Panc1 (cell line): Measurements from ENCODE around the gene SKIC2. TPM values are rescaled to one million over a fixed set of nuclear protein-coding genes. Genes with fewer than 3 reads are reported as not detected.

ENCODE experiments used
- ATAC-seq: fragments of 200-7000 bp; cut with Tn5 transposase; 2 replicates; pipeline ENCODE4 v1.9.1; 2020; ENCODE audit warnings: mild to moderate bottlenecking, moderate library complexity
- BruUV-seq: library from RNA; stranded (reverse); fragments of 400-500 nt; replicated peaks from 2 replicates; lab custom pipeline; 2021; lab: Mats Ljungman, UMichigan
- CTCF ChIA-PET: fragments of 300-600 bp; sonication (Branson Sonifier 250); formaldehyde crosslinking; loops from one replicate; lab custom pipeline; 2022; ENCODE audit warnings: antibody characterized with exemption; lab: Charles Lee
- POLR2A ChIA-PET: fragments of 300-600 bp; sonication (Branson Sonifier 250); formaldehyde crosslinking; loops from one replicate; lab custom pipeline; 2022; ENCODE audit warnings: antibody characterized with exemption; lab: Charles Lee
- DNase-seq: peaks from one replicate; pipeline ENCODE4 v3.0.0-alpha.2; 2010; ENCODE audit warnings: low read depth, low spot score
- H3K27ac ChIP-seq: 2 replicates; pipeline ENCODE4 v1.5.1; 2011; ENCODE audit warnings: mild to moderate bottlenecking, low read length, inconsistent platforms
- H3K27me3 ChIP-seq: fragments of 200-500 bp; sonication (Bioruptor generic); 2 replicates; pipeline ENCODE4 v1.6.0; 2014; ENCODE audit warnings: low read length, inconsistent platforms; ENCODE audit not compliant: control insufficient read depth, insufficient read depth
- H3K36me3 ChIP-seq: fragments of 200-500 bp; sonication (Bioruptor generic); 2 replicates; pipeline ENCODE4 v1.5.1; 2014; ENCODE audit warnings: inconsistent platforms, mild to moderate bottlenecking, low read length, moderate library complexity; ENCODE audit not compliant: control insufficient read depth, insufficient read depth
- H3K4me1 ChIP-seq: 2 replicates; pipeline ENCODE4 v1.5.1; 2011; ENCODE audit warnings: inconsistent platforms, mild to moderate bottlenecking, low read length, moderate library complexity; ENCODE audit not compliant: control insufficient read depth, insufficient read depth
- H3K4me3 ChIP-seq, 2 experiments: 2 replicates each; pipeline ENCODE4 v1.5.1; 2011 to 2012; ENCODE audit warnings: low read depth in 2 of 2, low read length in 2 of 2, mild to moderate bottlenecking in 2 of 2, inconsistent platforms in 1 of 2, moderate library complexity in 1 of 2
- H3K9me3 ChIP-seq: fragments of 200-500 bp; sonication (Bioruptor generic); 2 replicates; pipeline ENCODE4 v1.5.1; 2014; ENCODE audit warnings: low read depth, mild to moderate bottlenecking, inconsistent platforms, low read length, moderate library complexity; ENCODE audit not compliant: control insufficient read depth, insufficient read depth
- CTCF ChIP-seq: fragments of 450-650 bp; IDR thresholded peaks from 2 replicates; pipeline ENCODE4 v1.5.1; 2017; ENCODE audit warnings: mild to moderate bottlenecking
- POLR2AphosphoS5 ChIP-seq: IDR thresholded peaks from 2 replicates; pipeline ENCODE4 v1.6.1; 2012; ENCODE audit warnings: mild to moderate bottlenecking, low read depth, low read length, moderate library complexity
- REST ChIP-seq, 2 experiments: IDR thresholded peaks; 2 replicates each; pipeline ENCODE4 v1.6.1; 2011 to 2012; ENCODE audit warnings: low read depth in 2 of 2, control low read depth in 1 of 2, low read length in 1 of 2, mild to moderate bottlenecking in 1 of 2, moderate library complexity in 1 of 2; ENCODE audit not compliant: insufficient read depth in 1 of 2
- SIN3A ChIP-seq: IDR thresholded peaks from 2 replicates; pipeline ENCODE4 v1.6.1; 2012; ENCODE audit warnings: low read depth, mild to moderate bottlenecking, low read length, moderate library complexity, borderline replicate concordance; ENCODE audit not compliant: insufficient read depth
- TCF7L2 ChIP-seq: IDR thresholded peaks from 2 replicates; pipeline ENCODE4 v1.6.1; 2011; ENCODE audit warnings: mild to moderate bottlenecking, low read depth, low read length, inconsistent platforms
- in situ Hi-C: cut with HindIII; loops from 2 replicates; pipeline ENCODE4 v1.10.0; 2016; ENCODE audit warnings: low sequenced_read_pairs, low pct_unique_long_range_greater_than_20kb
- intact Hi-C: fragments of 100-400 bp; cut with micrococcal nuclease; formaldehyde crosslinking; loops from one replicate; pipeline ENCODE4 v1.10.0; 2022; ENCODE audit not compliant: unreplicated experiment
- total RNA-seq: library from RNA; stranded (reverse); gene quantifications from one replicate; pipeline ENCODE4 v1.2.1, GENCODE V29; 2021; ENCODE audit not compliant: unreplicated experiment

The SKIC2 gene
- total RNA-seq, 1 experiment from 2014 or later: 121 TPM

GRCh38 chr6:31958412-31958740 lies 599 bp upstream of the SKIC2 start:
- BruUV-seq: no TSS peak
- in situ Hi-C loops (no loop called here), intact Hi-C loops (no loop called here)
- DNase-seq (no peak), ATAC-seq (peak; percentile 31)
- Histone ChIP-seq H3K36me3 (peaks cover 23% of the 10 kb centered on the region), H3K27me3 (no peaks in the 10 kb centered on the region), H3K4me1 (peaks cover 18% of the 10 kb centered on the region), H3K27ac (peak overlapping the region; percentile 96), H3K9me3 (no peaks in the 10 kb centered on the region), H3K4me3 (peak overlapping the region; percentile 74 to 100)
- ChIA-PET CTCF (interaction anchor here (0.5 kb wide), 1 partner anchor 138 kb away, joined by 6 read pairs; no protein-coding TSS in a partner anchor), POLR2A (interaction anchor here (0.6 to 1.3 kb wide), 3 partner anchors 9 to 16 kb away, joined by 3 to 9 read pairs (median 4); partner anchors contain the start of gene DXO)
- TF ChIP-seq CTCF (no peak), REST (IDR thresholded peaks at IDR 0.05; ENCODE audit: insufficient read depth in 1 of 2, low read depth in 2 of 2, low read length in 1 of 2) (no peak), TCF7L2 (no peak), POLR2AphosphoS5 (no peak), SIN3A (no peak)

- Histone ChIP-seq H3K27ac (no peak overlapping the region), H3K36me3 (peaks cover 22% of the 10 kb centered on the region), H3K4me1 (peaks cover 18% of the 10 kb centered on the region), H3K4me3 (no peak overlapping the region), H3K27me3 (no peaks in the 10 kb centered on the region), H3K9me3 (no peaks in the 10 kb centered on the region)
- DNase-seq (no peak), ATAC-seq (no peak)
- intact Hi-C loops (no loop called here), in situ Hi-C loops (no loop called here)
- no TSS peak for BruUV-seq
- CTCF ChIA-PET: no interaction called here
- POLR2A ChIA-PET: no interaction called here
- TF ChIP-seq POLR2AphosphoS5 (no peak), TCF7L2 (no peak), SIN3A (no peak), REST (IDR thresholded peaks at IDR 0.05; ENCODE audit: insufficient read depth in 1 of 2, low read depth in 2 of 2, low read length in 1 of 2) (no peak), CTCF (no peak)
Observed at GRCh38 chr6:31961616-31962015, 2.6 kb downstream of the SKIC2 start.
